Transverse colon (tissue), 4 donors: ENCODE results near the gene PLXND1. TPM values are rescaled to one million over a fixed set of nuclear protein-coding genes. Genes with fewer than 3 reads are reported as not detected.
A peak's percentile ranks its signal among the peaks of the same experiment; 100 is the strongest.
"Not testable (repeated sequence)": the region's sequence is repeated elsewhere in the genome, so short reads cannot be mapped to it uniquely, and the experiment has no call there.

Experiments used
- DNase-seq: peaks from one replicate; pipeline ENCODE4 v3.0.0-alpha.2; 2019
- H3K27ac ChIP-seq, 4 donors: fragments of 200-600 bp; sonication (generic); 2 replicates each; pipeline ENCODE4 v1.5.1; 2016 to 2018; ENCODE audit warnings: inconsistent platforms in 4 of 4
- H3K27me3 ChIP-seq: fragments of 200-600 bp; sonication (generic); 2 replicates; pipeline ENCODE4 v1.5.1; 2017; ENCODE audit warnings: inconsistent platforms
- H3K36me3 ChIP-seq, 4 donors: fragments of 200-600 bp; sonication (generic); 2 replicates each; pipeline ENCODE4 v1.5.1; 2017 to 2019; ENCODE audit warnings: inconsistent platforms in 4 of 4
- H3K4me1 ChIP-seq, 4 donors: fragments of 200-600 bp; sonication (generic); 2 replicates each; pipeline ENCODE4 v1.5.1; 2017 to 2020; ENCODE audit warnings: inconsistent platforms in 4 of 4
- H3K4me3 ChIP-seq, 4 donors: fragments of 200-600 bp; sonication (generic); 1 replicate in 1 of 4; 2 replicates in 3 of 4; pipeline versions ENCODE4 v1.5.1 to v1.6.1; 2017 to 2019; ENCODE audit warnings: inconsistent platforms in 4 of 4
- H3K9me3 ChIP-seq, 2 donors: fragments of 200-600 bp; sonication (generic); 2 replicates each; pipeline ENCODE4 v1.5.1; 2017 to 2019; ENCODE audit warnings: inconsistent platforms in 2 of 2
- CTCF ChIP-seq, 5 experiments: fragments of 200-600 bp in 3 of 5; fragments of 450-650 bp in 2 of 5; sonication (generic) in 3 of 5; IDR thresholded peaks; 1 replicate in 2 of 5; 2 replicates in 3 of 5; pipeline ENCODE4 v1.5.1; 2016 to 2017; ENCODE audit warnings: antibody characterized with exemption in 5 of 5, inconsistent platforms in 3 of 5, mild to moderate bottlenecking in 2 of 5, moderate library complexity in 1 of 5
- EP300 ChIP-seq: sonication (generic); formaldehyde crosslinking; IDR thresholded peaks from one replicate; pipeline ENCODE4 v1.6.1; 2017; ENCODE audit warnings: antibody characterized with exemption, low read depth
- POLR2A ChIP-seq: fragments of 450-650 bp; IDR thresholded peaks from one replicate; pipeline ENCODE4 v1.6.1; 2016; ENCODE audit warnings: antibody characterized with exemption, mild to moderate bottlenecking, moderate library complexity
- POLR2AphosphoS5 ChIP-seq, 3 donors: sonication (generic); formaldehyde crosslinking; IDR thresholded peaks; one replicate each; pipeline ENCODE4 v1.6.1; 2016; ENCODE audit warnings: antibody characterized with exemption in 3 of 3
- WGBS, 2 donors: methylation state at CpG; one replicate each; pipeline ENCODE4 v1.1.5; 2018; ENCODE audit warnings: low coverage in 1 of 2; 5-methylcytosine and 5-hydroxymethylcytosine counted together
- in situ Hi-C, 4 donors: fragments of 200-750 bp; cut with MboI; loops; one replicate each; pipeline versions ENCODE4 v1.15.0 to v1.15.1; 2017; ENCODE audit warnings: low sequenced_read_pairs in 3 of 4, low pct_ligation_motif_present in 1 of 4, low pct_unique_long_range_greater_than_20kb in 1 of 4
- intact Hi-C: fragments of 100-400 bp; cut with DNase I; formaldehyde crosslinking; loops from one replicate; pipeline ENCODE4 v1.15.1; 2023; ENCODE audit warnings: low total_unique reads
- total RNA-seq, 4 donors: library from RNA; depleted of rRNA; stranded (reverse); fragments of >200 nt; gene quantifications; one replicate each; pipeline ENCODE4 v1.1.0, GENCODE V29; 2016

PLXND1 gene
- total RNA-seq, 4 donors from 2014 or later: 26.4 to 71.8 (median 35.8) TPM

DNA sequence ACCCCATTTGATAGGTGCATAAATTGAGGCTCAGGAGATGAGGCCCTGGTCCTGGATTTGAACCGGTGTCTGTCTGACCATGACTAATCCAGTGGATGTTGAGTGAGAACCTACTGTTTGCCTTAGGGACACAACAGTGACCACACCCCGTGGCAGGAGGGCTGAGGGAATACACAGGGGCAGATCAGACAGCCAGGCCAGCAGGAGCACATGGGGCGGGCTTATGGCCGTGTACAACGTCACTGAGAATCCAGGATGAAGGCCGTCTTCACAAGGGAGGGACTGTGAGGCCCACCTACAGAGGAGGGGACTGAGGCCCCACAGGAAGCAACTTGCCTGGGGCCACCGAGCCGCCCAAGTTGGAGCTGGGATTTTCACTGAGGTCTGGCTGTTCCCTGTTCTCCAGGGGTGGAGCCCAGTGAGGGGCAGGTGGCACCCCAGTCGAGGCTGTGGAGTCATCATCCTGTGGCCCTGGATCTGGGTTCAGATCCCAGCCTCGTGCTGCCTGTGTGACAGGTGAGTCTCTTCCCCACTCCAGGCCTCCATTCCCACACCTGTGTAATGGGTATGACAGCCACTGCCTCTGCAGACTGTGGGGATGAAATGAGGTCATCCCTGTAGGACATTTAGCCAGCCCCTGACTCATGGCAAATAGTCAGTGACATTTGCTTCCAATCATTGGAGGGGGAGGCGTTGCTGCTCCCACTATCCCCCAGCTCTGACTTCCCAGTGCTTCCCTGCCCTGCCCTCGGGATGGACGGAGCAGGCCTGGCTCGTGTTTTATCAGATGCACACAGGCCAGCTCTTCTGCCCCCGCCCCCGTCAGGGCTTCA is 6.3 kb upstream of the PLXND1 start:
- no peak overlapping the region for H3K4me3 ChIP-seq
- peaks cover 0 to 32% (median 13%) of the 10 kb centered on the region in 4 donors for H3K4me1 ChIP-seq
- in situ Hi-C loops: no loop called here
- TF ChIP-seq CTCF (IDR thresholded peaks at IDR 0.05): no peak
- TF ChIP-seq EP300: no peak
- TF ChIP-seq POLR2AphosphoS5 (IDR thresholded peaks at IDR 0.05): no peak
- no peak for TF ChIP-seq POLR2A
- intact Hi-C loops: no loop called here
- H3K27me3 ChIP-seq: no peaks in the 10 kb centered on the region
- DNase-seq: no peak
- peak overlapping the region in 3 of 4 donors; percentile 17 to 43 (median 26) for H3K27ac ChIP-seq
- no peaks in the 10 kb centered on the region for H3K36me3 ChIP-seq
- no peaks in the 10 kb centered on the region for H3K9me3 ChIP-seq
- WGBS, 2 donors: 74% methylated on average over 15 of the region's 16 CpGs; no CpG with 5 or more reads in 1 of the 2 donors

GRCh38 chr3:129611812-129612533 is 5.5 kb upstream of the PLXND1 start:
- Histone ChIP-seq H3K9me3 (no peaks in the 10 kb centered on the region), H3K27ac (peak overlapping the region; percentile 17 to 43 (median 24)), H3K36me3 (no peaks in the 10 kb centered on the region), H3K4me3 (no peak overlapping the region), H3K27me3 (peaks cover 4% of the 10 kb centered on the region), H3K4me1 (peaks cover 0 to 40% (median 21%) of the 10 kb centered on the region in 4 donors)
- intact Hi-C loops (no loop called here), in situ Hi-C loops (no loop called here)
- TF ChIP-seq EP300 (no peak), POLR2AphosphoS5 (IDR thresholded peaks at IDR 0.05) (no peak), CTCF (IDR thresholded peaks at IDR 0.05) (no peak), POLR2A (no peak)
- no peak for DNase-seq
- WGBS, 2 donors: 59% methylated on average over 25 of the region's 25 CpGs; no CpG with 5 or more reads in 1 of the 2 donors

GRCh38 chr3:129611446-129611800 is 4.9 kb upstream of the PLXND1 start:
- DNase-seq: no peak
- H3K9me3 ChIP-seq: no peaks in the 10 kb centered on the region
- no peak for TF ChIP-seq POLR2AphosphoS5 (IDR thresholded peaks at IDR 0.05)
- no peak for TF ChIP-seq EP300
- TF ChIP-seq CTCF (IDR thresholded peaks at IDR 0.05): no peak
- TF ChIP-seq POLR2A: no peak
- peaks cover 4% of the 10 kb centered on the region for H3K27me3 ChIP-seq
- WGBS, 2 donors: 81% methylated on average over 4 of the region's 9 CpGs; no CpG with 5 or more reads in 1 of the 2 donors
- peak overlapping the region in 3 of 4 donors; percentile 17 to 43 (median 23) for H3K27ac ChIP-seq
- H3K36me3 ChIP-seq: no peaks in the 10 kb centered on the region
- H3K4me1 ChIP-seq: peaks cover 0 to 40% (median 22%) of the 10 kb centered on the region in 4 donors
- no peak overlapping the region for H3K4me3 ChIP-seq
- in situ Hi-C loops (no loop called here), intact Hi-C loops (no loop called here)

GRCh38 chr3:129610794-129611445 is 4.4 kb upstream of the PLXND1 start:
- 87% methylated on average over 11 of the region's 11 CpGs; no CpG with 5 or more reads in 1 of the 2 donors for WGBS, 2 donors
- Histone ChIP-seq H3K27ac (peak overlapping the region in 2 of 4 donors; percentile 17 to 43), H3K4me1 (peaks cover 0 to 43% (median 24%) of the 10 kb centered on the region in 4 donors)
- H3K36me3 ChIP-seq, intact Hi-C loops, H3K27me3 ChIP-seq, DNase-seq, H3K9me3 ChIP-seq, in situ Hi-C loops, H3K4me3 ChIP-seq: not testable (repeated sequence)
